ENCODE measurements around the gene PLEKHO2.

The PLEKHO2 gene

DNA sequence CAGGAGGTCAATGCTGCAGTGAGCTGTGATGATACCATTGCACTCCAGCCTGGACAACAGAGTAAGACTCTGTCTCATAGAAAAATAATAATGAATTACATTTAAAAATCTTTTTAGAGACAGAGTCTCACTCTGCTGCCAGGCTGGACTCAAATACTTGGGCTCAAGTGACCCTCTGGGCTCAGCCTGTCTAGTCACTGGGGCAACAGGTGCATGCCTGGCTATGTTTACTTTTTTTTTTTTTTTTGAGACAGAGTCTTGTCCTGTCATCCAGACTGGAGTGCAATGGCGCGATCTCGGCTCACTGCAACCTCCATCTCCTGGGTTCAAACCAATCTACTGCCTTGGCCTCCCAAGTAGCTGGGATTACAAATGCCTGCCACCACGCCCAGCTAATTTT is 8.0 kb upstream of the PLEKHO2 start:
- H3K36me3 ChIP-seq (replicated peaks; ENCODE audit: low read depth, low read length): no peaks in the 10 kb centered on the region
- no peak overlapping the region for H3K4me3 ChIP-seq (ENCODE audit: low read length)
- no peaks in the 10 kb centered on the region for H3K9me3 ChIP-seq (ENCODE audit: insufficient read depth, low read length)
- no peaks in the 10 kb centered on the region for H3K79me2 ChIP-seq (ENCODE audit: low read length)
- H2AFZ ChIP-seq (ENCODE audit: low read depth, low read length): no peak overlapping the region
- no peak overlapping the region for H3K9ac ChIP-seq (ENCODE audit: low read length)
- TF ChIP-seq EZH2phosphoT487 (IDR thresholded peaks at IDR 0.05; ENCODE audit: low read depth): no peak
- TF ChIP-seq, protein P1, sequence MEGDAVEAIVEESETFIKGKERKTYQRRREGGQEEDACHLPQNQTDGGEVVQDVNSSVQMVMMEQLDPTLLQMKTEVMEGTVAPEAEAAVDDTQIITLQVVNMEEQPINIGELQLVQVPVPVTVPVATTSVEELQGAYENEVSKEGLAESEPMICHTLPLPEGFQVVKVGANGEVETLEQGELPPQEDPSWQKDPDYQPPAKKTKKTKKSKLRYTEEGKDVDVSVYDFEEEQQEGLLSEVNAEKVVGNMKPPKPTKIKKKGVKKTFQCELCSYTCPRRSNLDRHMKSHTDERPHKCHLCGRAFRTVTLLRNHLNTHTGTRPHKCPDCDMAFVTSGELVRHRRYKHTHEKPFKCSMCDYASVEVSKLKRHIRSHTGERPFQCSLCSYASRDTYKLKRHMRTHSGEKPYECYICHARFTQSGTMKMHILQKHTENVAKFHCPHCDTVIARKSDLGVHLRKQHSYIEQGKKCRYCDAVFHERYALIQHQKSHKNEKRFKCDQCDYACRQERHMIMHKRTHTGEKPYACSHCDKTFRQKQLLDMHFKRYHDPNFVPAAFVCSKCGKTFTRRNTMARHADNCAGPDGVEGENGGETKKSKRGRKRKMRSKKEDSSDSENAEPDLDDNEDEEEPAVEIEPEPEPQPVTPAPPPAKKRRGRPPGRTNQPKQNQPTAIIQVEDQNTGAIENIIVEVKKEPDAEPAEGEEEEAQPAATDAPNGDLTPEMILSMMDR (IDR thresholded peaks at IDR 0.05; ENCODE audit: low read depth, low read length): no peak
- H3K4me1 ChIP-seq (ENCODE audit: low read length): peaks cover 9% of the 10 kb centered on the region; the same call in 1 of the 2 replicates
- no peak overlapping the region for H3K27ac ChIP-seq (ENCODE audit: low read length)
- no peak overlapping the region for H3K4me2 ChIP-seq (ENCODE audit: low read length)
- H4K20me1 ChIP-seq (ENCODE audit: insufficient read depth, low read length): no peaks in the 10 kb centered on the region
- H3K27me3 ChIP-seq (ENCODE audit: low read depth, low read length): no peaks in the 10 kb centered on the region

DNA sequence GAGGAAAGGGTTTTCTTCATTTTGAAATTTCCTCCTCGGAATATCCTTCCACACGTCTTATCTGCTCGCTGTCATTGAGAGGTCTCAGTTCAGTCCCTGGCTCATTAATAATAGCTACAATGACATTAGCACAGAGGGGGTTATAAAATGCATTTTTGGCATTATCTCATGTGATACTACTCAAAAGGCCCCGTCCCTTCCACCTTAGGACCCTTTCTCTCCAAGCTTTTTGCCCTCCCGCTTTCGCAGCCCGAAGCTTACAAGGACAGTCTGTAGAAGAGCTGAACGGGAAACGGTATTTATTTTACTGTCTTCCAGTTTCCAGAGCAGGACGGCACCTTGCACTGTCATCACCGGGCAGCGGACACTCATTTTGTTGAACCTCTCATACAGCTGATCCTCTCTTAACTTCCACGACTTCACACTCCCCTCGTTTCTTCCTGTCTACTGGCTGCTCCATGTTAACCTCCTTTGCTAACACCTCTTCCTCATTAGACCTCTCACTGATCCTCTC is 5.6 kb upstream of the PLEKHO2 start:
- peak overlapping the region; percentile 75 for H3K9ac ChIP-seq (ENCODE audit: low read length)
- H2AFZ ChIP-seq (ENCODE audit: low read depth, low read length): peak overlapping the region; percentile 88
- peak overlapping the region; percentile 95 for H3K4me2 ChIP-seq (ENCODE audit: low read length)
- no peaks in the 10 kb centered on the region for H4K20me1 ChIP-seq (ENCODE audit: insufficient read depth, low read length)
- no peaks in the 10 kb centered on the region for H3K36me3 ChIP-seq (replicated peaks; ENCODE audit: low read depth, low read length)
- no peak for TF ChIP-seq EZH2phosphoT487 (IDR thresholded peaks at IDR 0.05; ENCODE audit: low read depth)
- TF ChIP-seq, protein P1 (IDR thresholded peaks at IDR 0.05; ENCODE audit: low read depth, low read length): no peak
- H3K79me2 ChIP-seq (ENCODE audit: low read length): no peaks in the 10 kb centered on the region
- H3K27me3 ChIP-seq (ENCODE audit: low read depth, low read length): no peaks in the 10 kb centered on the region
- peak overlapping the region; percentile 37; the same call in 1 of the 2 replicates for H3K27ac ChIP-seq (ENCODE audit: low read length)
- peak overlapping the region; percentile 77 for H3K4me3 ChIP-seq (ENCODE audit: low read length)
- H3K4me1 ChIP-seq (ENCODE audit: low read length): peaks cover 15% of the 10 kb centered on the region
- H3K9me3 ChIP-seq (ENCODE audit: insufficient read depth, low read length): no peaks in the 10 kb centered on the region

GRCh38 chr15:64837502-64837901 is 4.2 kb upstream of the PLEKHO2 start:
- Histone ChIP-seq H3K4me1 (ENCODE audit: low read length) (peaks cover 15% of the 10 kb centered on the region), H3K36me3 (replicated peaks; ENCODE audit: low read depth, low read length) (no peaks in the 10 kb centered on the region), H3K9ac (ENCODE audit: low read length) (no peak overlapping the region), H3K27me3 (ENCODE audit: low read depth, low read length) (no peaks in the 10 kb centered on the region), H3K79me2 (ENCODE audit: low read length) (peaks cover 7% of the 10 kb centered on the region), H3K27ac (ENCODE audit: low read length) (no peak overlapping the region), H3K4me2 (ENCODE audit: low read length) (no peak overlapping the region), H4K20me1 (ENCODE audit: insufficient read depth, low read length) (no peaks in the 10 kb centered on the region), H3K9me3 (ENCODE audit: insufficient read depth, low read length) (no peaks in the 10 kb centered on the region), H3K4me3 (ENCODE audit: low read length) (no peak overlapping the region), H2AFZ (ENCODE audit: low read depth, low read length) (no peak overlapping the region)
- TF ChIP-seq EZH2phosphoT487 (IDR thresholded peaks at IDR 0.05; ENCODE audit: low read depth): no peak
- TF ChIP-seq, protein P1 (IDR thresholded peaks at IDR 0.05; ENCODE audit: low read depth, low read length): no peak

GRCh38 chr15:64841060-64841343 is 713 bp upstream of the PLEKHO2 start:
- Histone ChIP-seq H3K4me3 (ENCODE audit: low read length) (peak overlapping the region; percentile 77), H3K4me1 (ENCODE audit: low read length) (peaks cover 41% of the 10 kb centered on the region), H2AFZ (ENCODE audit: low read depth, low read length) (0 out of 2 replicates have a peak overlapping the region, but pooled peaks have one; percentile 7), H3K9ac (ENCODE audit: low read length) (peak overlapping the region; percentile 68), H3K36me3 (replicated peaks; ENCODE audit: low read depth, low read length) (peaks cover 10% of the 10 kb centered on the region), H4K20me1 (ENCODE audit: insufficient read depth, low read length) (peaks cover 30% of the 10 kb centered on the region), H3K9me3 (ENCODE audit: insufficient read depth, low read length) (no peaks in the 10 kb centered on the region), H3K4me2 (ENCODE audit: low read length) (peak overlapping the region; percentile 88), H3K27ac (ENCODE audit: low read length) (peak overlapping the region; percentile 39), H3K79me2 (ENCODE audit: low read length) (peaks cover 42% of the 10 kb centered on the region), H3K27me3 (ENCODE audit: low read depth, low read length) (no peaks in the 10 kb centered on the region)
- TF ChIP-seq EZH2phosphoT487 (IDR thresholded peaks at IDR 0.05; ENCODE audit: low read depth): no peak
- TF ChIP-seq, protein P1 (IDR thresholded peaks at IDR 0.05; ENCODE audit: low read depth, low read length): no peak
